ENCODE measurements around the gene FAM228B. TPM values are rescaled to one million over a fixed set of nuclear protein-coding genes. Genes with fewer than 3 reads are reported as not detected.
"Not testable (repeated sequence)": the region's sequence is repeated elsewhere in the genome, so short reads cannot be mapped to it uniquely, and the experiment has no call there.

The FAM228B gene
- total and polyA plus RNA-seq, 12 donors: 4.7 to 76.4 (median 27.3) TPM

DNA sequence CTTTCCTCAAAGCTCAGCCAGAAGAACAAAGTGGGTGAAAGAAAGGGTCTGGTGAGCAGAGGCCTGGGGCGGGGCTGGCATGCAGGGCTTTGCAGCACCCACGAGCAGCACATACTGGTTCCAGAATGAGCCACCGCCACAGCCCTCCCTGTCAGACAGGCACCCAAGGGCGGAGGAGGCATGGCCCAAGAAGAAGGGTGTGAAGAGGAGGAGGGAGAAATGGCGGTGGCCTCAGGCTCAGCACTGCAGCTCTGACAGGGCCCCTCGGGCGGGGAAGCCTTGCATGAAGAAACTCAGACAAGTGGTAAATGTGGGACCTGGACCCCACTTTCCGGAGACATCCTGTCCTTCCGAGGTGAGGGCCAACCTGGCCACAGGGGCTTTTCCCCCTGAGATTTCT is 67.2 kb downstream of the FAM228B start:
- H3K4me1 ChIP-seq: no peaks in the 10 kb centered on the region
- TF ChIP-seq, protein P1, sequence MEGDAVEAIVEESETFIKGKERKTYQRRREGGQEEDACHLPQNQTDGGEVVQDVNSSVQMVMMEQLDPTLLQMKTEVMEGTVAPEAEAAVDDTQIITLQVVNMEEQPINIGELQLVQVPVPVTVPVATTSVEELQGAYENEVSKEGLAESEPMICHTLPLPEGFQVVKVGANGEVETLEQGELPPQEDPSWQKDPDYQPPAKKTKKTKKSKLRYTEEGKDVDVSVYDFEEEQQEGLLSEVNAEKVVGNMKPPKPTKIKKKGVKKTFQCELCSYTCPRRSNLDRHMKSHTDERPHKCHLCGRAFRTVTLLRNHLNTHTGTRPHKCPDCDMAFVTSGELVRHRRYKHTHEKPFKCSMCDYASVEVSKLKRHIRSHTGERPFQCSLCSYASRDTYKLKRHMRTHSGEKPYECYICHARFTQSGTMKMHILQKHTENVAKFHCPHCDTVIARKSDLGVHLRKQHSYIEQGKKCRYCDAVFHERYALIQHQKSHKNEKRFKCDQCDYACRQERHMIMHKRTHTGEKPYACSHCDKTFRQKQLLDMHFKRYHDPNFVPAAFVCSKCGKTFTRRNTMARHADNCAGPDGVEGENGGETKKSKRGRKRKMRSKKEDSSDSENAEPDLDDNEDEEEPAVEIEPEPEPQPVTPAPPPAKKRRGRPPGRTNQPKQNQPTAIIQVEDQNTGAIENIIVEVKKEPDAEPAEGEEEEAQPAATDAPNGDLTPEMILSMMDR (IDR thresholded peaks at IDR 0.05): no peak
- no peak for ATAC-seq
- H3K36me3 ChIP-seq: no peaks in the 10 kb centered on the region
- H3K4me3 ChIP-seq: no peak overlapping the region
- 91 to 92% methylated on average over 9 of the region's 9 CpGs for WGBS, 2 donors
- H3K27me3 ChIP-seq: no peaks in the 10 kb centered on the region
- no peak for DNase-seq
- H3K27ac ChIP-seq: no peak overlapping the region
- H3K9me3 ChIP-seq: peaks cover 0 to 8% (median 0%) of the 10 kb centered on the region in 11 donors
- intact Hi-C loops (cut with DNase I): no loop called here

DNA sequence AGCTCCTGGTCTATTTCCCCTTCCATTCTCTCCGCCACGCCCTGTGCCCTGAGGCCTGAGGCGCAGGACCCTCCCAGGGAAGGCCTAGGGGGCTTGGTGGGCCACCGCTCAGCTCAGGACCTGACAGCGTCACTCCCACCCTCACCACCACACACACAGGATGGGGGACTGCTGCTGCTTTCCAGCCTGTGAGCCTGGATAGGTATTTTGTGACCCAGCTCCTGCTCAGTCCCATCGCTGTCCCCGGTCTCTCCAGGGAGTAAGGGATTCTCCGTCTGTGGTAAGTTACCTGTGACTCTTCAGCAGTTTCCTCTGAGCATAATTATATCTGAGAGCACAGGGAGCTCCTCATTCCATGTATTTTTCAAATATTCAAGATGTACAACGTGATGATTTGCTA is 67.9 kb downstream of the FAM228B start:
- no peak overlapping the region for H3K27ac ChIP-seq
- peaks cover 0 to 6% (median 0%) of the 10 kb centered on the region in 11 donors for H3K9me3 ChIP-seq
- no peaks in the 10 kb centered on the region for H3K36me3 ChIP-seq
- no peaks in the 10 kb centered on the region for H3K27me3 ChIP-seq
- 84 to 87% methylated on average over 9 of the region's 9 CpGs for WGBS, 2 donors
- ATAC-seq (no peak), DNase-seq (no peak)
- TF ChIP-seq, protein P1 (IDR thresholded peaks at IDR 0.05): no peak
- intact Hi-C loops (cut with DNase I): no loop called here
- H3K4me1 ChIP-seq: no peaks in the 10 kb centered on the region
- no peak overlapping the region for H3K4me3 ChIP-seq

DNA sequence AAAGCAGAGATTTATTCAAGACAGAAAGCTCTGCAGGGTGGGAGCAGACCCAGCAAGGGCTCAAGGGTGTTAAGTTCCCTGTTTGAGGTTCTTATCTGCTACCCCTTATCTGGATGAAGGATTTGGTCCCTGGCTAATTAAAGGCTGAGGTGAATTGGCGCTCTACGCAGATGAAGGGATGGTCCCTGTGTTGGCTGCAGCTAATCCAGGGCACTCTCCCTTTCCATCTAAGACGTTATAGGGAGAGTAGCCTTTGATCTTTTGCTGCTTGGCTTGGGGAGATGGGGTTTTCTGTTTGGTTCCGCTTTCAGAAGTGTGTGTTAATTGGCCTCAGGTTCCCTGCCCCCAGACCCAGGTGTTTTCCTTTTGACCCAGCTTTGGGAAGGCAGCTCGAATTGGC is 68.6 kb downstream of the FAM228B start:
- DNase-seq: no peak
- intact Hi-C loops (cut with DNase I): no loop called here
- no peaks in the 10 kb centered on the region for H3K4me1 ChIP-seq
- peaks cover 0 to 9% (median 0%) of the 10 kb centered on the region in 11 donors for H3K9me3 ChIP-seq
- ATAC-seq: no peak
- H3K36me3 ChIP-seq: no peaks in the 10 kb centered on the region
- TF ChIP-seq, protein P1 (IDR thresholded peaks at IDR 0.05): no peak
- no peaks in the 10 kb centered on the region for H3K27me3 ChIP-seq
- H3K27ac ChIP-seq: no peak overlapping the region
- WGBS, 2 donors: 71 to 74% methylated on average over 5 of the region's 5 CpGs
- H3K4me3 ChIP-seq: no peak overlapping the region

DNA sequence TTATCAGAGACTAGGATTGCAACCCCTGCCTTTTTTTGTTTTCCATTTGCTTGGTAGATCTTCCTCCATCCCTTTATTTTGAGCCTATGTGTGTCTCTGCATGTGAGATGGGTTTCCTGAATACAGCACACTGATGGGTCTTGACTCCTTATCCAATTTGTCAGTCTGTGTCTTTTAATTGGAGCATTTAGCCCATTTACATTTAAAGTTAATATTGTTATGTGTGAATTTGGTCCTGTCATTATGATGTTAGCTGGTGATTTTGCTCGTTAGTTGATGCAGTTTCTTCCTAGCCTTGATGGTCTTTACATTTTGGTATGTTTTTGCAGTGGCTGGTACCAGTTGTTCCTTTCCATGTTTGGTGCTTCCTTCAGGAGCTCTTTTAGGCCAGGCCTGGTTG is 73.9 kb downstream of the FAM228B start:
- H3K27me3 ChIP-seq; intact Hi-C loops (cut with DNase I); H3K36me3 ChIP-seq; H3K4me3 ChIP-seq; H3K27ac ChIP-seq; DNase-seq; ATAC-seq: not testable (repeated sequence)
- WGBS, 2 donors: 80% methylated on average over 1 of the region's 1 CpG; no CpG with 5 or more reads in 1 of the 2 donors
- Histone ChIP-seq H3K9me3 (peaks cover 0 to 16% (median 0%) of the 10 kb centered on the region in 11 donors), H3K4me1 (peaks cover 0 to 22% (median 0%) of the 10 kb centered on the region in 9 donors)

DNA sequence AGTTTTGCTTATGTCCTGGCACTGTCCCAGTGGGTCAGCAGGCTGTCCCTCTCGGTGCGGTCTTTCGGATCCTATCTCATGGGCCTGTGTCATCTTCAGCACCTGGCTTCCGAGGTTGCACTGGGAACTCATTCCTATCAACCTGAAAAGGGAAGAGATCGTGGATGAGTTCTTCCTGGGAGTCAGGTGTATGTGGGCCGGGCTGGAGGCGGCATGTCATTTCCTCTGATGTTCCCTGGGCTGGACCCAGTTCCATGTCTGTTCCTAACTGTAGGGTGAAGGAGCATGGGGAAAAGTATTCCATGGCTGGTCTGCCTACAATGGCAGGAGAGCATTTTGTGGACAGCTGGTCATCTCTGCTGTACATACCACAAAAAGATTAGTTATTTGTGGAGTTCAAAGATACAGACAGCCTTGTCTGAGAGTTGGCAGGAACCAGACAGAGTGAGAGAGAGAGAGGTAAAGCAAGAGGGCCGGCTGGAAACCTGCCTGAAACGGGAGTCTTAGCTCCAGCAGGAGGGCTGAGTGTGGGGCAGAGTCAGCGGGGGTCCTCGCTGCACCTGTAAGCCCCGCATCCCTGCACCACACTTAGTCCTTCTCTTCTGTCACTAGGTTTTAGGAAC is 76.8 kb downstream of the FAM228B start:
- Histone ChIP-seq H3K4me3 (no peak overlapping the region), H3K4me1 (peaks cover 0 to 22% (median 0%) of the 10 kb centered on the region in 9 donors), H3K27ac (no peak overlapping the region), H3K27me3 (no peaks in the 10 kb centered on the region), H3K36me3 (peaks cover 0 to 33% (median 23%) of the 10 kb centered on the region in 9 donors), H3K9me3 (peaks cover 0 to 16% (median 0%) of the 10 kb centered on the region in 11 donors)
- TF ChIP-seq, protein P1 (IDR thresholded peaks at IDR 0.05): no peak
- 76 to 77% methylated on average over 12 of the region's 12 CpGs for WGBS, 2 donors
- no peak for DNase-seq
- ATAC-seq: peak; percentile 34 to 85 (median 72)
- intact Hi-C loops (cut with DNase I): no loop called here
